Activated T-cell treated with anti-CD3 and anti-CD28 coated beads for 48 hours (primary cell): ENCODE results near the gene RNF212.
"Not testable (repeated sequence)": the region's sequence is repeated elsewhere in the genome, so short reads cannot be mapped to it uniquely, and the experiment has no call there.

Experiments
- DNase-seq: peaks from one replicate; pipeline ENCODE4 v3.0.0-alpha.2; 2020; ENCODE audit warnings: low read depth

Gene RNF212

GRCh38 chr4:1113311-1114009, at the start of gene RNF212:
Gene RNF212 (minus strand): TSS chr4:1113564. CDS start chr4:1113464, 100 bp downstream.
- peak; percentile 37 for DNase-seq

GRCh38 chr4:1160351-1160750, 47.0 kb upstream of the RNF212 start:
- DNase-seq = no peak

- no peak for DNase-seq
Observed at GRCh38 chr4:1156069-1156468, 42.7 kb upstream of the RNF212 start.

- no peak for DNase-seq
Observed at GRCh38 chr4:1155314-1155713, 42.0 kb upstream of the RNF212 start.

GRCh38 chr4:1154523-1155182, 41.3 kb upstream of the RNF212 start:
- no peak for DNase-seq

- DNase-seq = no peak
Observed at GRCh38 chr4:1154126-1154522, 40.8 kb upstream of the RNF212 start.

- no peak for DNase-seq
Observed at GRCh38 chr4:1153567-1154090, 40.3 kb upstream of the RNF212 start.

- DNase-seq = no peak
Observed at GRCh38 chr4:1152290-1152689, 38.9 kb upstream of the RNF212 start.

GRCh38 chr4:1151541-1151940, 38.2 kb upstream of the RNF212 start:
- DNase-seq = no peak

- no peak for DNase-seq
Observed at GRCh38 chr4:1150875-1151274, 37.5 kb upstream of the RNF212 start.

- DNase-seq = no peak
Observed at GRCh38 chr4:1139860-1140259, 26.5 kb upstream of the RNF212 start.

- DNase-seq = no peak
Observed at GRCh38 chr4:1137850-1138249, 24.5 kb upstream of the RNF212 start.

- DNase-seq = no peak
Observed at GRCh38 chr4:1137063-1137776, 23.9 kb upstream of the RNF212 start.

- DNase-seq = no peak
Observed at GRCh38 chr4:1136048-1136447, 22.7 kb upstream of the RNF212 start.

GRCh38 chr4:1133033-1133432, 19.7 kb upstream of the RNF212 start:
- no peak for DNase-seq

- DNase-seq = peak; percentile 59
Observed at GRCh38 chr4:1130316-1131186, 17.2 kb upstream of the RNF212 start.

- DNase-seq = no peak
Observed at GRCh38 chr4:1126506-1126905, 13.1 kb upstream of the RNF212 start.

GRCh38 chr4:1125466-1125865, 12.1 kb upstream of the RNF212 start:
- DNase-seq = not testable (repeated sequence)

GRCh38 chr4:1124818-1125217, 11.5 kb upstream of the RNF212 start:
- no peak for DNase-seq

- DNase-seq = no peak
Observed at GRCh38 chr4:1122505-1122904, 9.1 kb upstream of the RNF212 start.

GRCh38 chr4:1116838-1117237, 3.5 kb upstream of the RNF212 start:
- DNase-seq = no peak
